Tibial nerve (tissue), 4 donors: ENCODE measurements around the gene FANCG.

ENCODE experiments used
- CTCF ChIP-seq, 5 experiments: fragments of 200-600 bp in 3 of 5; fragments of 450-650 bp in 2 of 5; sonication (generic) in 3 of 5; IDR thresholded peaks; one replicate each; pipeline ENCODE4 v1.5.1; 2016 to 2019; ENCODE audit warnings: antibody characterized with exemption in 5 of 5, mild to moderate bottlenecking in 3 of 5, moderate library complexity in 2 of 5
- EP300 ChIP-seq, 2 donors: sonication (generic); formaldehyde crosslinking; IDR thresholded peaks; one replicate each; pipeline ENCODE4 v1.6.1; 2017; ENCODE audit warnings: antibody characterized with exemption in 2 of 2, mild to moderate bottlenecking in 1 of 2

- TF ChIP-seq CTCF (IDR thresholded peaks at IDR 0.05) (no peak), EP300 (IDR thresholded peaks at IDR 0.05) (no peak)
These were observed 32.7 kb upstream of the FANCG start for GRCh38 chr9:35112257-35113020.
